GM19324 (cell line): ENCODE data around the gene SLC25A21.

Experiments
- ATAC-seq: cut with Tn5 transposase; IDR thresholded peaks from one replicate; pipeline ENCODE4 v1.9.1; 2021; ENCODE audit warnings: mild to moderate bottlenecking, moderate library complexity; ENCODE audit not compliant: unreplicated experiment, low FRiP score

SLC25A21 gene

GRCh38 chr14:36675581-36675980, 496.8 kb downstream of the SLC25A21 start:
- no peak for ATAC-seq

DNA sequence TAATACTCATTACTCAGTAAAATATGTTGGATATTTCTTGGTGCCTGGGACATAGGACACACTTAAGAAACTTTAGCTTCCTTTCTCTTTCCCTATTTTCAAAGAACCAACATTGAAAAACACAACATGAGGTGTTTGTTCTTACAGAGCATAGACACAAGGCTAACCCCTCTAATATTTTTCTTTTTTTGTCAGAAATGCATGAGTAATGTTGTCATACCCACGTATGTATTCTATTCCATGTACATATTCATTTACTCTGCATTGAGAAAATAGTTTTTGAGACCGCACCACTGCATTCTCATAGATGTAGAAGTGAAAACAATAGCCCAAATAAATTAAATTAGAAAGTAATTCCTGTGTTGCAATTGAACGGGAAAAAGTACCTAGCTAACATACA, 497.7 kb downstream of the SLC25A21 start:
- ATAC-seq = no peak

GRCh38 chr14:36672095-36672494, 500.3 kb downstream of the SLC25A21 start:
- ATAC-seq = no peak

- no peak for ATAC-seq
Measured at GRCh38 chr14:36671149-36671548, 501.3 kb downstream of the SLC25A21 start.

GRCh38 chr14:36667679-36668078, 504.7 kb downstream of the SLC25A21 start:
- ATAC-seq = no peak

- ATAC-seq = no peak
Measured at GRCh38 chr14:36666416-36667206, 505.8 kb downstream of the SLC25A21 start.

- no peak for ATAC-seq
Measured at GRCh38 chr14:36665887-36666415, 506.5 kb downstream of the SLC25A21 start.

DNA sequence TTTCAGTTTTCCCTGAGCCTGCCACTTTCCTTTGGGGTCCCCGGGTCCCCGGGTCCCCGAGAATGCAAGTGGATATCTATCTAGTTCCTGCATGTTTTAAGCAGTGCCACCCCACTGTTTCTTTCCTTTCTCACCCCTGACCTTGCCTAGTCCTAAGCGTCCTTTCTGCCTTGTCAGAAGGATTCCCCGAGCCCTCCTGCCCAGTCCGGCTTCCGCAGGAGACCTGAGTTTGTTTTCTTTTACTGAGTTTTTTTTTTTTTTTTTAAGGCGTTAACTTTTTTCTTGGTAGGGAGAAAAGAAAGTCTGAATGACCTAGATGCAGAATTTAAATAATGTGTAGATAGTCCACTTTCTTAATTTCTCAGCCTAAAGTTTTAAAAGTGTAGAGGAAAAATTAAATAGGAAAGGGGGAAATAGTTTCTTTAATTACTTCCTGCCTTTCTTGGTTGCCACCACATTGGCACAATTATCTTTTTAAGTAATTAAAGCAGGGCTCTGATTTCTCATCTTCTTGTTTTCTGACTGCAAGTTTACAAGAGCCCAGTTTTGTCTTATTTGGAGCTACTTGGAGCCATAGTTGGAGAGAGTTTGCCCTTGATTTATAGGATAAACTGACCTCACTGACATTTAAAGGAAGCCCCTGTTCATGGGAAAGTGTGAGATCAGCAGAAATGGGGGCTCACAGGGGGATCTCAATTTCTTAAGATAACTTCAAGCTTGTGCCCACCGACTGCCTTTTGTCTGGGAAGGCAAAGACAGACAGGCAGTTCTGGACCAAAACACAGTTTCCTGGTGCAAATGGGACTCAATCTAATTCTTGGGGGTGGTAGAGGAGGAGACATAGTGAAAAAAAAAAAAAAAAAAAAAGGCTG, 507.8 kb downstream of the SLC25A21 start:
- no peak for ATAC-seq

- no peak for ATAC-seq
Measured at GRCh38 chr14:36663404-36664321, 508.7 kb downstream of the SLC25A21 start.

- ATAC-seq = no peak
Measured at GRCh38 chr14:36662543-36663403, 509.6 kb downstream of the SLC25A21 start.

- no peak for ATAC-seq
Measured at GRCh38 chr14:36662258-36662542, 510.2 kb downstream of the SLC25A21 start.

GRCh38 chr14:36661506-36662257, 510.7 kb downstream of the SLC25A21 start, which contains the start of gene PAX9:
Gene PAX9, plus strand, starts transcription at chr14:36661860. Its CDS starts 230 bp downstream, at chr14:36662090.
- ATAC-seq = peak; percentile 92

DNA sequence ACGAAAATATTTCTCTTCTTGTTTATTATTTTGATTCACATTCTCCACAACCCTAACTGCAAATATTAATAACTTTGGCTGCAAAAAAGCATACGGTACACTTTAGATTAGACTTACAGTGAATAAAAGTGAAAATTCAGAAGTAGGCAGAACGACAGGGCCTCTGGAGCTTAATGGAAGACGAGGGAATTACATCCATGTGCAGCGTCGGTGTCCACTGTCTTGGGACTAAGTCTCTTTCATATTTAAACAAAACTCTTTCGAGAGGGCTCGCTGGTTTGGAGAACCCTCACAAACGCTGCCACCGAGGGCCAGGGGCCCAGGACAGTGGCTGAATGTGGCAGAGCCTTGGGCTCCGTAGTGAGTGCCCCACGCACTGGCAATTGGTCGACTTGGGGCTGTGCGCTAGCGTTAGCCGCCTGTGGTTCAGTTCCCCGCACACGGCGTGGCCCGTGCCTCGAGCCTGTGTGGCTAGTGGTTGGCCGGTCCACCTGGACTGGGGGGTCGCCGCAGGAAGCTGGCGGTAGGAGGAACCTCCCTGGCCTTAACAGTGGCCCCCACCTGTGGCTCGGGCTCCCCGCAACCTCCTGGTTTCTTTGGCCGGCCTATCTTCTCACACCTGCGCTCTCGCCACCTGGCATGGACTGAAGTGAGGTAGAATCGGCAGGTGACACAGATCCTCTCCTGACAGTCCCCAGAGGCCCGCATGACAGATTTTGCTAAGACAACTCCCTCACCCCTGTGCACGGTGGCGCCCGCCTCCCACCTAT, 511.5 kb downstream of the SLC25A21 start:
- no peak for ATAC-seq

DNA sequence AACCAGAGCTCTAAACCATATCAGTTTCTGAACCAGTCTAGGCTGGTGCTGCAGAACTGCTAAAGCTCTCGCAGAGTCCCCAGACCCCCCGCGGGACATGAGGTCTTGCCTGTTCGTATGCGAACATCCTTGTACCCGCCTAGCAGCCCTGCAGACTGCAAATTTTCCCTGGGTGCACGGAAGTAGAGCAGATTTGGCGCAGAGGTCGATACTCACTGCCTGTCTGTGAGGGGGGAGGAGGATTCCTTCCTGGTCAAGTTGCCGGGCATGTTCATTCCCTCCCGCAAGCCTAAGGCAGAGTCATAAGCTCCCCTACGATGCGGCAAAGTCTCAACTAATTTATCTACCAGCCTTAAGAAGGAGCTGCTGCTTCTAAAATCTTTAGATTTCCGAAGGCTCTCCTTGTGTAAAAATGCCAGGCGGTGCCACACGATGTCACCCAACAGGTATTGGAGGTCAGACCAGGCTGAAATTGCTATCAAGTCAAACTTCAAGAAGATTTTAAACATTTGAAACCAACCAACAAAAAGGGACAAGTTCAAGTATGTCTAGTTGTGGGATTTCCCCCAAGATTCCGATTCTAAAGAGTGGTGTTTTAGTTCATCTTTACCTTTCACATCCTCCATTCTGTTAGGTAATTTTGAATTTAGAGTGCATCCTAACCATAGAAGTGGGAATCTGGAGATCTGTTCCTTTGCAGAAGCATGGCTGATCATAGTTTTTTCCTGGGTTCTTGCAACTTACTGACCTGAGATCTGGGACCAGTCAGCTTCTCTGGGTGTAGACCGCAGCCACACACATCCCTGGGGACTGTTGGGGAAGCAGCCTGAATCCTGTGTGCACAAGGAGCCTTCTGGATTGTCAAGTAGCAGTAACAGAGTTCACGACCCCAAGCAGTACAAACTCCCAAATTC, 512.3 kb downstream of the SLC25A21 start:
- no peak for ATAC-seq

- no peak for ATAC-seq
Measured at GRCh38 chr14:36659010-36659821, 513.2 kb downstream of the SLC25A21 start.
